HepG2 (cell line): ENCODE data around the gene PRPS1L1. TPM values are rescaled to one million over a fixed set of nuclear protein-coding genes. Genes with fewer than 3 reads are reported as not detected.

ENCODE experiments used
- ATAC-seq: fragments of 200-7000 bp; cut with Tn5 transposase; 3 replicates; pipeline ENCODE4 v1.9.1; 2020; ENCODE audit warnings: mild to moderate bottlenecking, moderate library complexity
- BruUV-seq: library from RNA; stranded (reverse); fragments of 400-500 nt; replicated peaks from 2 replicates; lab custom pipeline; 2021; lab: Mats Ljungman, UMichigan
- CTCF ChIA-PET: fragments of 300-600 bp; formaldehyde crosslinking; extraction: SDS; loops from one replicate; lab custom pipeline; 2021; ENCODE audit warnings: low total read pairs, inconsistent platforms, low intra/inter-chr PET ratio; lab: Yijun Ruan, JAX
- POLR2A ChIA-PET: fragments of 350-600 bp; sonication (Branson Sonifier 250); formaldehyde crosslinking; loops from one replicate; lab custom pipeline; 2020; ENCODE audit warnings: antibody characterized with exemption, inconsistent platforms; lab: Yijun Ruan, JAX
- DNase-seq: peaks from one replicate; pipeline ENCODE4 v3.0.0-alpha.2; 2015; ENCODE audit warnings: low spot score
- FAIRE-seq: peaks from 3 replicates; lab custom pipeline; 2011; peaks lifted over from hg19 to GRCh38; lab: Jason Lieb, UNC
- H2AFZ ChIP-seq: one replicate; pipeline ENCODE4 v1.6.1; 2011; ENCODE audit warnings: low read length, inconsistent platforms
- H3K27ac ChIP-seq: fragments of 300-600 bp; 3 replicates; pipeline ENCODE4 v1.8.0; 2011; ENCODE audit warnings: mixed run types, mild to moderate bottlenecking, mixed read lengths, low read length, inconsistent platforms; ENCODE audit not compliant: insufficient read depth; ENCODE audit errors: extremely low read length
- H3K27me3 ChIP-seq, 2 experiments: fragments of 200-600 bp in 1 of 2; 2 replicates in 1 of 2; 3 replicates in 1 of 2; pipeline versions ENCODE4 v1.6.0 to v1.8.0; 2011; ENCODE audit warnings: low read length in 2 of 2, mild to moderate bottlenecking in 2 of 2, moderate library complexity in 2 of 2, inconsistent platforms in 1 of 2; ENCODE audit not compliant: insufficient read depth in 2 of 2, control insufficient read depth in 1 of 2
- H3K36me3 ChIP-seq, 2 experiments: fragments of 200-600 bp in 1 of 2; replicated peaks in 1 of 2; 2 replicates in 1 of 2; 3 replicates in 1 of 2; pipeline versions ENCODE4 v1.5.1 to v1.8.0; 2011; ENCODE audit warnings: low read length in 2 of 2, inconsistent platforms in 1 of 2; ENCODE audit not compliant: insufficient read depth in 2 of 2, control insufficient read depth in 1 of 2
- H3K4me1 ChIP-seq: 2 replicates; pipeline ENCODE4 v1.5.1; 2012; ENCODE audit warnings: low read length, inconsistent platforms; ENCODE audit not compliant: insufficient read depth
- H3K4me2 ChIP-seq: 2 replicates; pipeline ENCODE4 v1.6.0; 2011; ENCODE audit warnings: low read depth, low read length, inconsistent platforms
- H3K4me3 ChIP-seq, 3 experiments: fragments of 200-600 bp in 1 of 3; sonication (generic), shearing (Covaris generic) in 1 of 3; replicated peaks in 1 of 3; 2 replicates each; pipeline ENCODE4 v1.5.1; 2011 to 2016; ENCODE audit warnings: low read length in 3 of 3, inconsistent platforms in 2 of 3, low read depth in 2 of 3, mild to moderate bottlenecking in 2 of 3, control low read depth in 1 of 3, mixed read lengths in 1 of 3; ENCODE audit not compliant: insufficient read depth in 1 of 3
- H3K79me2 ChIP-seq: one replicate; pipeline ENCODE4 v1.6.1; 2011; ENCODE audit warnings: low read length, inconsistent platforms; ENCODE audit not compliant: insufficient read depth
- H3K9ac ChIP-seq: 2 replicates; pipeline ENCODE4 v1.6.0; 2011; ENCODE audit warnings: mild to moderate bottlenecking, low read depth, low read length, inconsistent platforms; ENCODE audit not compliant: insufficient read depth
- H3K9me3 ChIP-seq: 2 replicates; pipeline ENCODE4 v1.5.1; 2012; ENCODE audit warnings: mild to moderate bottlenecking, low read length
- H4K20me1 ChIP-seq: 2 replicates; pipeline ENCODE4 v1.6.0; 2011; ENCODE audit warnings: inconsistent platforms, mild to moderate bottlenecking, low read length, moderate library complexity; ENCODE audit not compliant: insufficient read depth
- CTCF ChIP-seq: sonication (generic); formaldehyde crosslinking; IDR thresholded peaks from 2 replicates; pipeline ENCODE4 v1.5.0; 2020; ENCODE audit warnings: mild to moderate bottlenecking, missing genetic modification reagents, moderate library complexity
- FOXO4 ChIP-seq: sonication (generic); formaldehyde crosslinking; conservative IDR thresholded peaks from 2 replicates; pipeline ENCODE4 v1.8.1; 2023; ENCODE audit warnings: missing genetic modification reagents
- NRL ChIP-seq: sonication (generic); formaldehyde crosslinking; IDR thresholded peaks from 2 replicates; pipeline ENCODE4 v1.5.0; 2020; ENCODE audit warnings: missing genetic modification reagents, mild to moderate bottlenecking, moderate library complexity, borderline replicate concordance
- ZNF564 ChIP-seq: sonication (generic); formaldehyde crosslinking; IDR thresholded peaks from 2 replicates; pipeline ENCODE4 v1.8.1; 2023; ENCODE audit warnings: mild to moderate bottlenecking, missing genetic modification reagents
- ZNF773 ChIP-seq: sonication (generic); formaldehyde crosslinking; IDR thresholded peaks from 2 replicates; pipeline ENCODE4 v1.4.0; 2020; ENCODE audit warnings: missing genetic modification reagents, borderline replicate concordance
- WGBS: methylation state at CpG from one replicate; pipeline ENCODE4 v1.1.6; 2017; ENCODE audit warnings: low lambda C conversion rate; 5-methylcytosine and 5-hydroxymethylcytosine counted together
- in situ Hi-C: cut with HindIII; loops from 2 replicates; pipeline ENCODE4 v1.10.0; 2017; ENCODE audit warnings: low pct_unique_long_range_greater_than_20kb; ENCODE audit not compliant: extremely low pct_ligation_motif_present
- intact Hi-C: fragments of 100-400 bp; cut with micrococcal nuclease; formaldehyde crosslinking; loops from one replicate; pipeline ENCODE4 v1.10.0; 2022; ENCODE audit not compliant: unreplicated experiment
- polyA plus RNA-seq, 8 experiments: library from polyadenylated mRNA; depleted of rRNA in 3 of 8; stranded (reverse) in 7 of 8; unstranded in 1 of 8; fragments of >200 nt; fragmentation: Illumina TruSeq in 4 of 8; extraction: Trizol in 4 of 8; gene quantifications; 2 replicates each; pipeline versions ENCODE4 v1.2.1 to v1.2.3, GENCODE V29; 2011 to 2016; ENCODE audit warnings: low read depth in 4 of 8, missing spikeins in 1 of 8, mixed read lengths in 1 of 8; ENCODE audit not compliant: insufficient read depth in 1 of 8
- total RNA-seq, 5 experiments: library from RNA; depleted of rRNA; stranded (reverse); fragments of >200 nt; fragmentation: Illumina TruSeq; extraction: Trizol; gene quantifications; 2 replicates each; pipeline ENCODE4 v1.2.3, GENCODE V29; 2016; ENCODE audit warnings: low read depth in 1 of 5

PRPS1L1 gene
- total and polyA plus RNA-seq, 2 of the 13 experiments (the other 11 are each of a cell fraction or from before 2014, with no cell fraction given): not detected

- TF ChIP-seq CTCF (CRISPR knock-in tag): peak; percentile 52
- TF ChIP-seq ZNF773: no peak
These were observed 36.7 kb upstream of the PRPS1L1 start (continued) for GRCh38 chr7:18064242-18064838.

GRCh38 chr7:18063149-18063901 is 35.7 kb upstream of the PRPS1L1 start:
- Histone ChIP-seq H3K27ac (no peak overlapping the region), H3K36me3 (no peaks in the 10 kb centered on the region), H3K4me3 (no peak overlapping the region), H3K79me2 (no peaks in the 10 kb centered on the region), H4K20me1 (no peaks in the 10 kb centered on the region), H3K4me2 (no peak overlapping the region), H3K9me3 (no peaks in the 10 kb centered on the region), H2AFZ (no peak overlapping the region), H3K27me3 (no peaks in the 10 kb centered on the region), H3K9ac (no peak overlapping the region), H3K4me1 (no peaks in the 10 kb centered on the region)
- BruUV-seq: no TSS peak
- TF ChIP-seq FOXO4 (CRISPR knock-in tag) (no peak), ZNF564 (CRISPR knock-in tag) (no peak), NRL (CRISPR knock-in tag) (no peak)
- 6% methylated on average over 5 of the region's 5 CpGs for WGBS
- no peak for FAIRE-seq
- ChIA-PET CTCF (no interaction called here), POLR2A (no interaction called here)
- in situ Hi-C loops (no loop called here), intact Hi-C loops (loop anchor here (5.0 to 10.0 kb wide), 2 partner anchors 261 to 284 kb away; no protein-coding TSS in a partner anchor)
- no peak for ATAC-seq
- no peak for DNase-seq
